NCI-H2029 treated with DMSO at 0.1 percent for 48 hours (cell line): Measurements from ENCODE around the gene PCDHGB2.
"Not testable (repeated sequence)": the region's sequence is repeated elsewhere in the genome, so short reads cannot be mapped to it uniquely, and the experiment has no call there.

Experiments
- DNase-seq: peaks from one replicate; lab custom pipeline; 2025; lab: John Stamatoyannopoulos, UW

PCDHGB2 gene

DNA sequence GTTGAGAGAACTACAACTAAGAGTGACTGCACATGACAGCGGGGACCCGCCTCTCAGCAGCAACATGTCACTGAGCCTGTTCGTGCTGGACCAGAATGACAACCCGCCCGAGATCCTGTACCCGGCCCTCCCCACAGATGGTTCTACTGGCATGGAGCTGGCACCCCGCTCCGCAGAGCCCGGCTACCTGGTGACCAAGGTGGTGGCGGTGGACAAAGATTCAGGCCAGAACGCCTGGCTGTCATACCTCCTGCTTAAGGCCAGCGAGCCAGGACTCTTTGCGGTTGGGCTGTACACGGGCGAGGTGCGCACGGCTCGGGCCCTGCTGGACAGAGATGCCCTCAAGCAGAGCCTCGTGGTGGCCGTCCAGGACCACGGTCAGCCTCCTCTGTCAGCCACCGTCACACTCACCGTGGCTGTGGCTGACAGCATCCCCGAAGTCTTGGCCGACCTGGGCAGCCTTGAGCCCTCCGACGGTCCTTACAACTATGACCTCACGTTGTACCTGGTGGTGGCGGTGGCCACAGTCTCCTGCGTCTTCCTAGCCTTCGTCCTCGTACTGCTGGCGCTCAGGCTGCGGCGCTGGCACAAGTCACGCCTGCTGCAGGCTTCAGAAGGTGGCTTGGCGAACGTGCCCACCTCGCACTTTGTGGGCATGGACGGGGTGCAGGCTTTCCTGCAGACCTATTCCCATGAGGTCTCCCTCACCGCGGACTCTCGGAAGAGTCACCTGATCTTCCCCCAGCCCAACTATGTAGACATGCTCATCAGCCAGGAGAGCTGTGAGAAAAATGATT, 24.9 kb downstream of the PCDHGB2 start:
- DNase-seq, result no peak

GRCh38 chr5:141387557-141388311, 27.9 kb downstream of the PCDHGB2 start, which contains the start of gene PCDHGB4:
Gene PCDHGB4, plus strand, starts transcription at chr5:141387698. Its CDS starts 187 bp downstream, at chr5:141387885.
- not testable (repeated sequence) for DNase-seq

DNA sequence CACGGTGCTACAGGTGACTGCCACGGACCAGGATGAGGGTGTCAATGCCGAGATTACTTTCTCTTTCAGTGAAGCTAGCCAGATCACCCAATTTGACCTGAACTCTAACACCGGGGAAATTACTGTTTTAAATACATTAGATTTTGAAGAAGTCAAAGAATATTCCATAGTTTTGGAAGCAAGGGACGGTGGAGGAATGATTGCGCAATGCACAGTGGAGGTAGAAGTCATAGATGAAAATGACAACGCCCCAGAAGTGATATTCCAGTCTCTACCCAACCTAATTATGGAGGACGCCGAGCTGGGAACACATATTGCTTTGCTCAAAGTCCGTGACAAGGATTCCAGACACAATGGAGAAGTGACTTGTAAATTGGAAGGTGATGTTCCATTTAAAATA, 28.9 kb downstream of the PCDHGB2 start:
- no peak for DNase-seq

- DNase-seq, result no peak
These were observed 29.6 kb downstream of the PCDHGB2 start for GRCh38 chr5:141389153-141390042.

- no peak for DNase-seq
These were observed 32.8 kb downstream of the PCDHGB2 start, which contains the start of gene PCDHGA8 for GRCh38 chr5:141392429-141393198. Gene PCDHGA8, plus strand, starts transcription at chr5:141392633. Its CDS starts 181 bp downstream, at chr5:141392814.

GRCh38 chr5:141393267-141393666, 33.5 kb downstream of the PCDHGB2 start:
- no peak for DNase-seq

DNA sequence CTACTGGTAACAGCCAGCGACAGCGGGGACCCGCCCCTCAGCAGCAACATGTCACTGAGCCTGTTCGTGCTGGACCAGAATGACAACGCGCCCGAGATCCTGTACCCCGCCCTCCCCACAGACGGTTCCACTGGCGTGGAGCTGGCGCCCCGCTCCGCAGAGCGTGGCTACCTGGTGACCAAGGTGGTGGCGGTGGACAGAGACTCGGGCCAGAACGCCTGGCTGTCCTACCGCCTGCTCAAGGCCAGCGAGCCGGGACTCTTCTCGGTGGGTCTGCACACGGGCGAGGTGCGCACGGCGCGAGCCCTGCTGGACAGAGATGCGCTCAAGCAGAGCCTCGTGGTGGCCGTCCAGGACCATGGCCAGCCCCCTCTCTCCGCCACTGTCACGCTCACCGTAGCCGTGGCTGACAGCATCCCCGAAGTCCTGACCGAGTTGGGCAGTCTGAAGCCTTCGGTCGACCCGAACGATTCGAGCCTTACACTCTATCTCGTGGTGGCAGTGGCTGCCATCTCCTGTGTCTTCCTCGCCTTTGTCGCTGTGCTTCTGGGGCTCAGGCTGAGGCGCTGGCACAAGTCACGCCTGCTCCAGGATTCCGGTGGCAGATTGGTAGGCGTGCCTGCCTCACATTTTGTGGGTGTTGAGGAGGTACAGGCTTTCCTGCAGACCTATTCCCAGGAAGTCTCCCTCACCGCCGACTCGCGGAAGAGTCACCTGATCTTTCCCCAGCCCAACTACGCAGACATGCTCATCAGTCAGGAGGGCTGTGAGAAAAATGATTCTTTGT, 34.8 kb downstream of the PCDHGB2 start:
- not testable (repeated sequence) for DNase-seq

- DNase-seq, result not testable (repeated sequence)
These were observed 38.2 kb downstream of the PCDHGB2 start, which contains the start of gene PCDHGB5 for GRCh38 chr5:141397756-141398551. Gene PCDHGB5, plus strand, starts transcription at chr5:141397947. Its CDS starts 181 bp downstream, at chr5:141398128.

DNA sequence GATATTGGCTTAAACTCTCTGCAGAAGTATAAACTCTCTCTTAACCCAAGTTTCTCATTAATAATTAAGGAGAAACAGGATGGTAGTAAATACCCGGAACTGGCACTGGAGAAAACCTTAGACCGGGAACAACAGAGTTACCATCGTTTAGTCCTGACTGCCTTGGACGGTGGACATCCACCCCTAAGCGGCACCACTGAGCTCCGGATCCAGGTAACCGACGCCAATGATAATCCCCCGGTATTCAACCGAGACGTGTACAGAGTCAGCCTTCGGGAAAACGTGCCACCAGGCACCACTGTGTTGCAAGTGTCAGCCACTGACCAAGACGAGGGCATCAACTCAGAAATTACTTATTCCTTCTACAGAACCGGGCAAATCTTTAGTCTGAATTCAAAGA, 38.8 kb downstream of the PCDHGB2 start:
- no peak for DNase-seq

DNA sequence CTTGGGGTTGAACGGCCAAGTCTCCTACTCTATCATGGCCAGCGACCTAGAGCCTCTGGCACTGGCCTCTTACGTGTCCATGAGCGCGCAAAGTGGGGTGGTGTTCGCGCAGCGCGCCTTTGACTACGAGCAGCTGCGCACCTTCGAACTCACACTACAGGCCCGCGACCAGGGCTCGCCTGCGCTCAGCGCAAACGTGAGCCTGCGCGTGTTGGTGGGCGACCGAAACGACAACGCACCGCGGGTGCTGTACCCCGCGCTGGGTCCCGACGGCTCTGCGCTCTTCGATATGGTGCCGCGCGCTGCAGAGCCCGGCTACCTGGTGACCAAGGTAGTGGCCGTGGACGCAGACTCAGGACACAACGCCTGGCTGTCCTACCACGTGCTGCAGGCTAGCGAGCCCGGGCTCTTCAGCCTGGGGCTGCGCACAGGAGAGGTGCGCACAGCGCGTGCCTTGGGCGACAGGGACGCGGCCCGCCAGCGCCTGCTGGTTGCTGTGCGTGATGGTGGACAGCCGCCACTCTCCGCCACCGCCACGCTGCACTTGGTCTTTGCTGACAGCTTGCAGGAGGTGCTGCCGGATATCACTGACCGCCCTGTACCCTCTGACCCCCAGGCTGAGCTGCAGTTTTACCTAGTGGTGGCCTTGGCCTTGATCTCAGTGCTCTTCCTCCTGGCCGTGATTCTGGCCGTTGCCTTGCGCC, 39.9 kb downstream of the PCDHGB2 start:
- DNase-seq, result no peak

DNA sequence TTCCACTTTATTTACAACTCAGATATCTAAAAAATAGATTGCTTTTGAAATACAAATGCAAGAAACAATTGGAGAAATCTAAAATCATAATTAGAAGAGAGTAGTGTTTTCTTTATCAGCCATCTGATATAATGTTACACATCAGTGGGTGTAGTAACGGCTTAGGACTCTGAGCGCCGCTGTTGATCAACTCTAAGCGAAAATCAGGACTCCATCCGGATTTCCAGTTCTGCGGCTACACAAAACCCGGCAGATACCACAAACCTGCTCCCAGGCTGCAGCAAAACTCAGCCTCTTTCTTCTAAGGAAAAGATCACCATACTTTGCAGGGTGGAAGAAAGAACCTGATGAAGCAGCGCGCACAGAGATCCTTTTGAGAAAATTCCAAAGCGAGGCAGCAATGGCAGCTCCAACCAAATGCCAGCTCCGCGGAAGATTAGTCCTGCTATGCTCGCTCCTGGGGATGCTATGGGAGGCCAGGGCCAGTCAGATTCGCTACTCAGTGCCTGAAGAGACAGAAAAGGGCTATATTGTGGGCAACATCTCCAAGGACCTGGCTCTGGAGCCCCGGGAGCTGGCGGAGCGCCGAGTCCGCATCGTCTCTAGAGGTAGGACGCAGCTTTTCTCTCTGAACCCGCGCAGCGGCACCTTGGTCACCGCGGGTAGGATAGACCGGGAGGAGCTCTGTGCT, 42.9 kb downstream of the PCDHGB2 start, which contains the start of gene PCDHGA9:
PCDHGA9 (plus strand) TSS at position 226 of the 691 bp plus-strand sequence; CDS start at position 401, 175 bp downstream.
- no peak for DNase-seq

GRCh38 chr5:141403387-141403786, 43.6 kb downstream of the PCDHGB2 start:
- no peak for DNase-seq

DNA sequence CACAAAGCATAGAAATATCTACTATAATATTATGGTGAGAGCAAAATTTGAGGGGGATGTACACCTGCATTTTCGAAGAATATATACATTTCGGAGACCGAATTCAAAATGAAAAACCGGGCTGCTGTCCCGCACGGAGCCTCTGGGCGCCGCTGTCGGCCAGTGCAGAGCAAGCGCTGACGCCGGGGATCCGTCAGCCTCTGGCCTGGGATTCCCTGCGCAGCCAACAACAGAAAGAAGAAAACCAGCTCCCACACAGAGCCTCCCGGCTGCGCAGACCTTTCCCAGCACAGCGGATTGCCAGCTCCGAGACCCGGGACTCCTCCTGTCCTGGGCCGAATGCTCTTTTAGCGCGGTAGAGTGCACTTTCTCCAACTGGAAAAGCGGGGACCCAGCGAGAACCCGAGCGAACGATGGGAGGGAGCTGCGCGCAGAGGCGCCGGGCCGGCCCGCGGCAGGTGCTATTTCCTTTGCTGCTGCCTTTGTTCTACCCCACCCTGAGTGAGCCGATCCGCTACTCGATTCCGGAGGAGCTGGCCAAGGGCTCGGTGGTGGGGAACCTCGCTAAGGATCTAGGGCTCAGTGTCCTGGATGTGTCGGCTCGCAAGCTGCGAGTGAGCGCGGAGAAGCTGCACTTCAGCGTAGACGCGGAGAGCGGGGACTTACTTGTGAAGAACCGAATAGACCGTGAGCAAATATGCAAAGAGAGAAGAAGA, 48.2 kb downstream of the PCDHGB2 start, which contains the start of gene PCDHGB6:
PCDHGB6 (plus strand) TSS at position 232 of the 716 bp plus-strand sequence; CDS start at position 414, 182 bp downstream.
- not testable (repeated sequence) for DNase-seq

DNA sequence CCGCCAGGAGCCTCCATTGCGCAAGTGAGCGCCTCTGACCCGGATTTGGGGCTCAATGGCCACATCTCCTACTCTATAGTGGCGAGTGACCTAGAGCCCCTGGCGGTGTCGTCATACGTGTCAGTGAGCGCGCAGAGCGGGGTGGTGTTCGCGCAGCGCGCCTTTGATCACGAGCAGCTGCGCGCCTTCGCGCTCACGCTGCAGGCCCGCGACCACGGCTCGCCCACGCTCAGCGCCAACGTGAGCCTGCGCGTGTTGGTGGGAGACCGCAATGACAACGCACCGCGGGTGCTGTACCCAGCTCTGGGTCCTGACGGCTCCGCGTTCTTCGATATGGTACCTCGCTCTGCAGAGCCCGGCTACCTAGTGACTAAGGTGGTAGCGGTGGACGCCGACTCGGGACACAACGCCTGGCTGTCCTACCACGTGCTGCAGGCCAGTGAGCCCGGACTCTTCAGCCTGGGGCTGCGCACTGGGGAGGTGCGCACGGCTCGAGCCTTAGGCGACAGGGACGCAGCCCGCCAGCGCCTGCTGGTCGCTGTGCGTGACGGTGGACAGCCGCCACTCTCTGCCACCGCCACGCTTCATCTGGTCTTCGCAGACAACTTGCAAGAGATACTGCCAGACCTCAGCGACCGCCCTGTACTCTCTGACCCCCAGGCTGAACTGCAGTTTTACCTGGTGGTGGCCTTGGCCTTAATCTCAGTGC, 50.0 kb downstream of the PCDHGB2 start:
- no peak for DNase-seq

DNA sequence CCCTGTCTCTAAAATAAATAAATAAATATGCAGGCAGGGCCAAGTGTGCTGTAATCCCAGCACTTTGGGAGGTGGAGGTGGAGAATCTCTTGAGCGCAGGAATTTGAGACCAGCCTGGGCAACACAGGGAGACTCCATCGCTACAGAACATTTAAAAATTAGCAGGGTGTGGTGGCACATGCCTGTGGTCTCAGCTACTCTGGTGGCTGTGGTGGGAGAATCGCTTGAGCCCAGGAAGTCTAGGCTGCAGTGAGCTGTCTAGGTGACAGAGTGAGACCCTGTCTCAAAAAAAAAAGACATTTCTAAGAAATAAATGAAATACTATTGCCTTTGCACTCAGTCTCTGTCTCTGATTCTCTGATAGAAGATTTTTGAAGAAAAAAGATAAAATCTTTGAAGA, 51.8 kb downstream of the PCDHGB2 start:
- DNase-seq, result no peak
